ENCODE data around the gene ANGPTL1. TPM values are rescaled to one million over a fixed set of nuclear protein-coding genes. Genes with fewer than 3 reads are reported as not detected.

The ANGPTL1 gene
- total and polyA plus RNA-seq, 2 of the 13 experiments (the other 11 are each of a cell fraction or from before 2014, with no cell fraction given): 2.9 to 9.3 TPM

DNA sequence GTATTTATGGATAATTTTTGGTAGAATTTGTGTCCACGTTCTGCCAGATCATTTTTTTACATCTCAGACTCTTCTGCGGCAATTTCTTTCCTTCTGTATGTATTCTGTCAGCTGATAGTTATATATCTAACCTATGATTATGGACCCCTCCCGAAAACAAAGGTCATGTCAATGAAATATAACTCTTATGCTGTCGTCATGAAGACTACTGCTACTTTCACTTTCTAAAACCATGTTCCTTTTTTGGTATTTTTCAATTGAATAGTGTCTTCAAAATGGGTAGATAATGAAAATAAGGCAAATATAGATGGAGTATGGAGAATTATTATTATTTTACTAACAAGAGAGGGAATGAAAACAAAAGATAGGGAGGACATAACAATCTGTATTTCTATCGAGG, 3.2 kb downstream of the ANGPTL1 start:
- peak overlapping the region; percentile 17 to 29 (median 26); a peak in 2 of 6 replicates for H3K4me3 ChIP-seq (replicated peaks in 1 of 3; ENCODE audit: insufficient read depth in 1 of 3, low read depth in 2 of 3, low read length in 3 of 3)
- peaks cover 0 to 4% of the 10 kb centered on the region in 2 experiments; a peak in 3 of 5 replicates for H3K36me3 ChIP-seq (replicated peaks in 1 of 2; ENCODE audit: control insufficient read depth in 1 of 2, insufficient read depth in 2 of 2, low read length in 2 of 2)
- TF ChIP-seq HHEX (CRISPR knock-in tag; IDR thresholded peaks at IDR 0.05) (no peak), BRD4 (CRISPR knock-in tag; IDR thresholded peaks at IDR 0.05) (no peak), MAFK (conservative IDR thresholded peaks at IDR 0.05 in 1 of 2, IDR thresholded peaks at IDR 0.05 in 1 of 2; ENCODE audit: low read length in 2 of 2) (no peak), SPEN (CRISPR knock-in tag; IDR thresholded peaks at IDR 0.05; ENCODE audit: low read depth) (no peak), ZNF33A (CRISPR knock-in tag; IDR thresholded peaks at IDR 0.05; ENCODE audit: borderline replicate concordance) (no peak), HNF4A (CRISPR knock-in tag; IDR thresholded peaks at IDR 0.05) (no peak), ZNF878 (CRISPR knock-in tag; IDR thresholded peaks at IDR 0.05) (no peak), ZNF101 (CRISPR knock-in tag; IDR thresholded peaks at IDR 0.05; ENCODE audit: borderline replicate concordance, low read depth) (no peak), ZNF746 (CRISPR knock-in tag; IDR thresholded peaks at IDR 0.05) (no peak), GABPB1 (CRISPR knock-in tag; IDR thresholded peaks at IDR 0.05) (no peak), SNAPC2 (CRISPR knock-in tag; IDR thresholded peaks at IDR 0.05) (no peak), PAWR (CRISPR knock-in tag; IDR thresholded peaks at IDR 0.05; ENCODE audit: borderline replicate concordance) (no peak)
- in situ Hi-C loops (cut with HindIII; ENCODE audit: extremely low pct_ligation_motif_present, low pct_unique_long_range_greater_than_20kb) (no loop called here), intact Hi-C loops (cut with micrococcal nuclease; ENCODE audit: unreplicated experiment) (loop anchor here (5.0 kb wide), 1 partner anchor 35 kb away; no protein-coding TSS in a partner anchor)
- 88% methylated on average over 5 of the region's 5 CpGs for WGBS (ENCODE audit: low lambda C conversion rate)
- H3K27ac ChIP-seq (ENCODE audit: extremely low read length, insufficient read depth, low read length): no peak overlapping the region
- ChIA-PET CTCF (ENCODE audit: low intra/inter-chr PET ratio, low total read pairs) (no interaction called here), POLR2A (no interaction called here)
- H4K20me1 ChIP-seq (ENCODE audit: insufficient read depth, low read length): no peaks in the 10 kb centered on the region; the same call in 1 of the 2 replicates
- BruUV-seq (replicated peaks): no TSS peak
- H3K9ac ChIP-seq (ENCODE audit: insufficient read depth, low read depth, low read length): no peak overlapping the region
- no peak overlapping the region for H2AFZ ChIP-seq (ENCODE audit: low read length)
- H3K4me2 ChIP-seq (ENCODE audit: low read depth, low read length): peak overlapping the region; percentile 33
- H3K4me1 ChIP-seq (ENCODE audit: insufficient read depth, low read length): peaks cover 50% of the 10 kb centered on the region
- no peaks in the 10 kb centered on the region for H3K27me3 ChIP-seq (ENCODE audit: control insufficient read depth in 1 of 2, insufficient read depth in 2 of 2, low read length in 2 of 2)
- FAIRE-seq: no peak
- H3K9me3 ChIP-seq (ENCODE audit: low read length): no peaks in the 10 kb centered on the region
- peaks cover 19% of the 10 kb centered on the region for H3K79me2 ChIP-seq (ENCODE audit: insufficient read depth, low read length)
- DNase-seq (ENCODE audit: low spot score): no peak
- ATAC-seq: no peak
